Stomach (tissue), 9 donors: Measurements from ENCODE around the gene NR1I3. TPM values are rescaled to one million over a fixed set of nuclear protein-coding genes. Genes with fewer than 3 reads are reported as not detected.

Source experiments
- DNase-seq, 2 donors: peaks; one replicate each; pipeline versions ENCODE4 v3.0.0 to v3.0.0-alpha.2; 2013 to 2019
- H3K27ac ChIP-seq, 5 donors: fragments of 200-600 bp in 4 of 5; sonication (generic) in 4 of 5; one replicate each; pipeline ENCODE4 v1.5.1; 2013 to 2019; ENCODE audit warnings: mild to moderate bottlenecking in 1 of 5, moderate library complexity in 1 of 5
- H3K27me3 ChIP-seq, 3 donors: fragments of 200-600 bp; sonication (generic); one replicate each; pipeline ENCODE4 v1.5.1; 2017 to 2019; ENCODE audit warnings: mixed run types in 1 of 3
- H3K36me3 ChIP-seq, 4 donors: fragments of 200-600 bp; sonication (generic); 1 replicate in 3 of 4; 2 replicates in 1 of 4; pipeline ENCODE4 v1.5.1; 2016 to 2019
- H3K4me1 ChIP-seq, 4 donors: fragments of 200-600 bp; sonication (generic); one replicate each; pipeline ENCODE4 v1.5.1; 2016 to 2019
- H3K4me3 ChIP-seq, 4 donors: fragments of 200-600 bp; sonication (generic) in 3 of 4; one replicate each; pipeline ENCODE4 v1.5.1; 2016 to 2019; ENCODE audit warnings: mild to moderate bottlenecking in 1 of 4
- H3K9me3 ChIP-seq, 4 donors: fragments of 200-600 bp; sonication (generic); one replicate each; pipeline ENCODE4 v1.5.1; 2016 to 2019
- EP300 ChIP-seq: sonication (generic); formaldehyde crosslinking; IDR thresholded peaks from one replicate; pipeline ENCODE4 v1.6.1; 2017; ENCODE audit warnings: antibody characterized with exemption
- POLR2A ChIP-seq, 4 donors: fragments of 450-650 bp; IDR thresholded peaks; one replicate each; pipeline ENCODE4 v1.6.1; 2016; ENCODE audit warnings: antibody characterized with exemption in 4 of 4, control low read depth in 2 of 4, mild to moderate bottlenecking in 1 of 4, moderate library complexity in 1 of 4
- POLR2AphosphoS5 ChIP-seq, 3 donors: sonication (generic); formaldehyde crosslinking; IDR thresholded peaks; one replicate each; pipeline ENCODE4 v1.6.1; 2016; ENCODE audit warnings: antibody characterized with exemption in 3 of 3
- WGBS, 5 donors: extraction: QIAGEN DNeasy Blood & Tissue Kit in 3 of 5; methylation state at CpG; one replicate each; pipeline versions ENCODE4 v1.1.5 to v1.1.7; 2013 to 2018; 5-methylcytosine and 5-hydroxymethylcytosine counted together
- intact Hi-C: fragments of 100-400 bp; cut with DNase I; formaldehyde crosslinking; loops from one replicate; pipeline ENCODE4 v1.15.1; 2023; ENCODE audit warnings: low total_unique reads
- polyA plus RNA-seq, 3 donors: library from polyadenylated mRNA; stranded (reverse); fragments of 200-250 nt; gene quantifications; one replicate each; pipeline ENCODE4 v1.2.3, GENCODE V29; 2013
- total RNA-seq, 5 donors: library from RNA; depleted of rRNA; stranded (reverse); fragments of >200 nt; gene quantifications; one replicate each; pipeline versions ENCODE4 v1.1.0 to v1.2.3, GENCODE V29; 2014 to 2016
- TF ChIP-seq, protein P1 (sequence below), 7 experiments: fragments of 450-650 bp in 4 of 7; fragments of 200-600 bp in 3 of 7; sonication (generic) in 3 of 7; IDR thresholded peaks; one replicate each; pipeline ENCODE4 v1.5.1; 2016 to 2019; ENCODE audit warnings: antibody characterized with exemption in 7 of 7, control low read depth in 2 of 7, mild to moderate bottlenecking in 1 of 7
- donor health status: healthy with polysubstance abuse.
- donor health status: Bipolar disorder and iron deficiency.
- donor health status: healthy.

The NR1I3 gene
- total and polyA plus RNA-seq, 8 donors: 0.55 TPM; not detected in 7

DNA sequence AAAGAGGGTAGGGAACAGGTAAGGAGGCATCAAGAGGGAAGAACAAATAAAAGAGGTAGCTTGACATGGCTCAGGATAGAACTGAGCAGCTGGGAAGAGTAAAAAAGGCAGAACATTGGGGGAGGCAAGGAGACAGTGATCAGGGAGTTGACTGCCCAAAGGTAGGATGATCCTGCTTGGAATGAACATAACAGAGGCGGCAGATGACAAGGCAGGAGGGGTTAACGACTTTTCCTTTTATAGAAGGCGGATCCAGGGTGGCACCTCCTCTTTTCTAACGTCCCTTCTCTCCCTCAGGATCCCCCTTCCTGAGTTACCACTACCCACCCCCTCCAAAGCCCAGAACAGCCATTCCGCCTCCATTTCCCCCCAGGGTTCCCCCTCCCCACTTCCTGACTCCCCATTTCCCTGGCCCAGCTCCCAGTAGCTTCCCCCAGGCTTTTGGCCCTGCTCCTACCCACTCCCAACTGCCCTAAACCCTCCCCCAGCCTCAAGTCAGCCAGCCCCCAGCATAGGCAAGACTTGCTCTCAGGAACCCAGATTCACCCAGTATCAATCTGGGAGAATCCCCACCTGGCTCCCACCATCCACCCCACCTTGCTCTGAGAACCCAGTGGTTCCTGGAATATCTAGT lies 38.4 kb downstream of the NR1I3 start:
- DNase-seq: peak in 1 of 2 donors; percentile 64
- intact Hi-C loops: no loop called here
- peak overlapping the region in 1 of 4 donors; percentile 9 for H3K4me3 ChIP-seq

DNA sequence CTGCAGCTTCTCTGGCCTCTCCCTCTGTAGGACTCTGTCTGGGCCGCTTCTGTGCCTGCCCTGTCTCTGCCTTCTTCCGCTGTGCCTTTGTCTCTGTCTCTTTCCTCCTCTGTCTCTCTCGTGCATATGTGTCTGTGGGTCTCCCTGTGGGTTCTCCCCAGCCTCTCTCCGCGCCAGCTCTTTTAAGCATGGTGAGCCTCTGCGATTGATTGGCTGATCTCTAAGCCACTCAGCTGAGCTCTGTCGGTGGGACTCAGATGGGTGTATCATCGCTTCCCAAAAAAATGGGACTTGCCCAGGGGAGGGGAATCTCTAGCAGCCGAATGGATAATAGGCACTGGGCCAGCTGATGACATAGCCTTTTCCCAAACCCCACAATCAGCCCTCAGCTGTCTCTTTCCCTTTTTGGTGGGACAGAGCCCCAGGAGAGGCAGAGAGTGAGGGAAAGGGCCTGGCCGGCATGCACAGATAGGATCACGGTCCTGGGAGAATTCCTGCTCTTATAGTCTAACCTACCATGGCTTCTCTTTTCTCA lies 39.0 kb downstream of the NR1I3 start, which contains the start of gene ADAMTS4:
TSS of gene ADAMTS4 (minus strand) at position 158 of the 535 bp plus-strand sequence. CDS start 427 bp downstream, outside the sequence.
- intact Hi-C loops: no loop called here
- Histone ChIP-seq H3K4me3 (peak within 1 kb of the TSS; percentile 33 to 56 (median 50)), H3K27ac (peak within 1 kb of the TSS; percentile 57 to 98 (median 96)), H3K4me1 (peaks cover 26 to 90% (median 71%) of the 10 kb centered on the region in 4 donors), H3K36me3 (peaks cover 0 to 17% (median 11%) of the 10 kb centered on the region in 4 donors), H3K27me3 (peaks cover 0 to 8% (median 0%) of the 10 kb centered on the region in 3 donors), H3K9me3 (no peaks in the 10 kb centered on the region)
- TF ChIP-seq POLR2AphosphoS5 (IDR thresholded peaks at IDR 0.05): peak in 2 of 3 donors; percentile 87 to 95
- no peak for TF ChIP-seq EP300
- TF ChIP-seq, protein P1, sequence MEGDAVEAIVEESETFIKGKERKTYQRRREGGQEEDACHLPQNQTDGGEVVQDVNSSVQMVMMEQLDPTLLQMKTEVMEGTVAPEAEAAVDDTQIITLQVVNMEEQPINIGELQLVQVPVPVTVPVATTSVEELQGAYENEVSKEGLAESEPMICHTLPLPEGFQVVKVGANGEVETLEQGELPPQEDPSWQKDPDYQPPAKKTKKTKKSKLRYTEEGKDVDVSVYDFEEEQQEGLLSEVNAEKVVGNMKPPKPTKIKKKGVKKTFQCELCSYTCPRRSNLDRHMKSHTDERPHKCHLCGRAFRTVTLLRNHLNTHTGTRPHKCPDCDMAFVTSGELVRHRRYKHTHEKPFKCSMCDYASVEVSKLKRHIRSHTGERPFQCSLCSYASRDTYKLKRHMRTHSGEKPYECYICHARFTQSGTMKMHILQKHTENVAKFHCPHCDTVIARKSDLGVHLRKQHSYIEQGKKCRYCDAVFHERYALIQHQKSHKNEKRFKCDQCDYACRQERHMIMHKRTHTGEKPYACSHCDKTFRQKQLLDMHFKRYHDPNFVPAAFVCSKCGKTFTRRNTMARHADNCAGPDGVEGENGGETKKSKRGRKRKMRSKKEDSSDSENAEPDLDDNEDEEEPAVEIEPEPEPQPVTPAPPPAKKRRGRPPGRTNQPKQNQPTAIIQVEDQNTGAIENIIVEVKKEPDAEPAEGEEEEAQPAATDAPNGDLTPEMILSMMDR (IDR thresholded peaks at IDR 0.05): no peak
- TF ChIP-seq POLR2A (IDR thresholded peaks at IDR 0.05): peak in 1 of 4 donors; percentile 63
- DNase-seq: peak; percentile 43 to 92
- WGBS, 5 donors: 55 to 67% (median 65%) methylated on average over 11 of the region's 11 CpGs

More for the DNA sequence above, 38.4 kb downstream of the NR1I3 start:
- H3K27me3 ChIP-seq: peaks cover 0 to 8% (median 0%) of the 10 kb centered on the region in 3 donors
- peaks cover 27 to 90% (median 74%) of the 10 kb centered on the region in 4 donors for H3K4me1 ChIP-seq
- H3K9me3 ChIP-seq: no peaks in the 10 kb centered on the region
- 51 to 70% (median 60%) methylated on average over 5 of the region's 5 CpGs for WGBS, 5 donors
- peak overlapping the region; percentile 5 to 98 (median 96) for H3K27ac ChIP-seq
- H3K36me3 ChIP-seq: peaks cover 3 to 18% (median 15%) of the 10 kb centered on the region in 4 donors
- TF ChIP-seq POLR2A (IDR thresholded peaks at IDR 0.05) (no peak), EP300 (no peak), POLR2AphosphoS5 (IDR thresholded peaks at IDR 0.05) (no peak)
- TF ChIP-seq, protein P1 (IDR thresholded peaks at IDR 0.05): no peak

DNA sequence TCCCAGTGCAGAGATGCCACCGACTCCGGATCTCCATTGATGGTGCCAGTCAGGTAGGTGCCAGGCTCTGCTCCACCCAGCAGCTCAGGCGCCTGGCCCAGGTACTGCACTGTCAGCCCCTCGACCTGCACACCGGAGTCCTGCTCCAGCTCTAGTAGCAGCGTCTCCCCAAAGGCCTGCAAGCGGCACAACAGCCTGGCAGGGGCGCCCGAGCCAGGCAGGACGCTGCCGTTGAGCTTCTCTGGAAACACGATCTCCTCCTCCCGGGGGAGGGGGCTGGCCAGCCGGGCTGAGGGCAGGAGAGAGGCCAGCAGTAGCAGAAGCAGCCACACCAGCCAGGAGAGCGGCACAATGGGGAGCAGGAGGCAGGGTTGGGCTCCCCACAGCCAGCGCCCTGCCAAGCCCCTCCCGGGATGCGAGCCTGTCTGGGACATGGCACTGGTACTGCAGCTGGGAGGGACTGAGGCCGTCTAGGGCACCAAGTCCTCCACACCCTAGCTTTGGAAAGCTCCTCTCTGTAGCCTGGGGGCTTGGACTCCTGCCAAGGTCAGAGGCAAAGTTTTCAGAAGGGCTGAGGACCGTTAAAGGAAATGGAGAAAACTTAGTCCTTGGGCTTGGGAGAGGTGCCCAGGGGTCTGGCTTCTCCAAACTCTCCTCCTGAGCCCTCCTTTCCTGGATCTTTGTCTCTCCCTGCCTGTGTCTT lies 39.7 kb downstream of the NR1I3 start:
- DNase-seq: peak in 1 of 2 donors; percentile 71
- Histone ChIP-seq H3K4me3 (peak overlapping the region; percentile 33 to 56 (median 50)), H3K27ac (peak overlapping the region; percentile 57 to 98 (median 96)), H3K27me3 (peaks cover 0 to 8% (median 0%) of the 10 kb centered on the region in 3 donors), H3K4me1 (peaks cover 20 to 90% (median 68%) of the 10 kb centered on the region in 4 donors), H3K36me3 (peaks cover 0 to 17% (median 7%) of the 10 kb centered on the region in 4 donors), H3K9me3 (no peaks in the 10 kb centered on the region)
- no peak for TF ChIP-seq POLR2AphosphoS5 (IDR thresholded peaks at IDR 0.05)
- no peak for TF ChIP-seq POLR2A (IDR thresholded peaks at IDR 0.05)
- TF ChIP-seq, protein P1 (IDR thresholded peaks at IDR 0.05): no peak
- intact Hi-C loops: no loop called here
- 12 to 26% (median 21%) methylated on average over 4 to 20 of the region's 20 CpGs for WGBS, 5 donors

DNA sequence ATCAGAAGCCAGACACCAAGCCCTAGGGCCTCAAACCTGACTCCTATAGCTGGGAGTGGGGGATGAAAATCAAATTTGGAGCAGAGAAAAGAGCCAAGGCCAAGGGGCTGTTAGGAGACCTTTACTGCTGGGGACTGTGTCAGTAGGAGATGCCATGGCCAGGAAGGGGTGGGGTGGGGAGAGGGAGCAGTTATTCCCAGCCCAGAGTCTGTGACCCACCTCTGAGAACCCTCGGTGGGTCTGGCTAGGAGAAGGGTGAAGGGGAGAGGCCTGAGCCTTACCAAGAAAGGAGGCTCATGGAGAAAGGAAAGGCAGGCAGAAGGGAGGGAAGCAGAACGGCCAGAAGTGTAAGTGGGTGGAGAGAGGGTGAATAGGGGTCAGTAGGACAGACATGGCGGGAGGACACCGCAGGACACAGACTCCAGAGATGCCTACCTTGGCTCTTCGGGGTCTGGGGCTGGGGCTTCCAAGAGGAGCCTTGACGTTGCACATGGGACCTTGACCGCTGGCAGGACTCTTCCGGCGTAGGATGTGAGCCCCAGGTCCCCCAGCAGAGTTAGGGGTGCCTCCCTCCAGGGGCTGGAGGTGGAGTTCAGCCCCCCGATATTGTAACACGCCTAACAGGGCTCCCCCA lies 40.3 kb downstream of the NR1I3 start:
- peaks cover 19 to 90% (median 67%) of the 10 kb centered on the region in 4 donors for H3K4me1 ChIP-seq
- WGBS, 5 donors: 66 to 83% (median 74%) methylated on average over 5 to 11 of the region's 11 CpGs
- peaks cover 0 to 19% (median 10%) of the 10 kb centered on the region in 4 donors for H3K36me3 ChIP-seq
- H3K27me3 ChIP-seq: peaks cover 0 to 8% (median 0%) of the 10 kb centered on the region in 3 donors
- H3K9me3 ChIP-seq: no peaks in the 10 kb centered on the region
- TF ChIP-seq POLR2AphosphoS5 (IDR thresholded peaks at IDR 0.05): no peak
- TF ChIP-seq, protein P1 (IDR thresholded peaks at IDR 0.05): no peak
- no peak for TF ChIP-seq EP300
- no peak for TF ChIP-seq POLR2A (IDR thresholded peaks at IDR 0.05)
- intact Hi-C loops: no loop called here
- peak overlapping the region; percentile 57 to 98 (median 96) for H3K27ac ChIP-seq
- H3K4me3 ChIP-seq: peak overlapping the region; percentile 33 to 56 (median 50)
- no peak for DNase-seq
